ENCODE data around the gene NFKB1.
"Not testable (repeated sequence)": the region's sequence is repeated elsewhere in the genome, so short reads cannot be mapped to it uniquely, and the experiment has no call there.

Gene NFKB1, protein sequence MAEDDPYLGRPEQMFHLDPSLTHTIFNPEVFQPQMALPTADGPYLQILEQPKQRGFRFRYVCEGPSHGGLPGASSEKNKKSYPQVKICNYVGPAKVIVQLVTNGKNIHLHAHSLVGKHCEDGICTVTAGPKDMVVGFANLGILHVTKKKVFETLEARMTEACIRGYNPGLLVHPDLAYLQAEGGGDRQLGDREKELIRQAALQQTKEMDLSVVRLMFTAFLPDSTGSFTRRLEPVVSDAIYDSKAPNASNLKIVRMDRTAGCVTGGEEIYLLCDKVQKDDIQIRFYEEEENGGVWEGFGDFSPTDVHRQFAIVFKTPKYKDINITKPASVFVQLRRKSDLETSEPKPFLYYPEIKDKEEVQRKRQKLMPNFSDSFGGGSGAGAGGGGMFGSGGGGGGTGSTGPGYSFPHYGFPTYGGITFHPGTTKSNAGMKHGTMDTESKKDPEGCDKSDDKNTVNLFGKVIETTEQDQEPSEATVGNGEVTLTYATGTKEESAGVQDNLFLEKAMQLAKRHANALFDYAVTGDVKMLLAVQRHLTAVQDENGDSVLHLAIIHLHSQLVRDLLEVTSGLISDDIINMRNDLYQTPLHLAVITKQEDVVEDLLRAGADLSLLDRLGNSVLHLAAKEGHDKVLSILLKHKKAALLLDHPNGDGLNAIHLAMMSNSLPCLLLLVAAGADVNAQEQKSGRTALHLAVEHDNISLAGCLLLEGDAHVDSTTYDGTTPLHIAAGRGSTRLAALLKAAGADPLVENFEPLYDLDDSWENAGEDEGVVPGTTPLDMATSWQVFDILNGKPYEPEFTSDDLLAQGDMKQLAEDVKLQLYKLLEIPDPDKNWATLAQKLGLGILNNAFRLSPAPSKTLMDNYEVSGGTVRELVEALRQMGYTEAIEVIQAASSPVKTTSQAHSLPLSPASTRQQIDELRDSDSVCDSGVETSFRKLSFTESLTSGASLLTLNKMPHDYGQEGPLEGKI

GRCh38 chr4:102500696-102501446 lies at the start of gene NFKB1:
Gene NFKB1 (plus strand): TSS chr4:102501359. CDS start chr4:102525519, 24,160 bp downstream.
- peak; percentile 15 for DNase-seq

DNA sequence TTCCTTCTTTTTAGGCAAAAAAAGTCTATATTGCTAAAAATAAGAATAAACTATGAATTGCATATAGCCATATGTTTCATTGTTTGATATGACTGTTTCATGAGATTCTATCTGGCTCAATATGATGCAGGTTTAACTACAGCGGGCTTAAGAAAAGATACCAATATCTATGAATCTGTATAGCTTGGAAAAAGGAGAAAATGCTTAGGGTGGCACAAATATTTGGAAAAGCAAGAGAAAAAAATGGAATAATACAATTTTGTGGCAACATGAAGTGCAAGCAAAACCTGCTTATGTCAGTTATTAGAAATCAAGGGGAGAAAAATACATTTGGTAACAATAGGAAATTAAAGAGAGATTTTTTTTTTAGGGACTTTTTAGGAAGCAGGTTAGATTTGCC lies 48.3 kb upstream of the NFKB1 start:
- no peak for DNase-seq

DNA sequence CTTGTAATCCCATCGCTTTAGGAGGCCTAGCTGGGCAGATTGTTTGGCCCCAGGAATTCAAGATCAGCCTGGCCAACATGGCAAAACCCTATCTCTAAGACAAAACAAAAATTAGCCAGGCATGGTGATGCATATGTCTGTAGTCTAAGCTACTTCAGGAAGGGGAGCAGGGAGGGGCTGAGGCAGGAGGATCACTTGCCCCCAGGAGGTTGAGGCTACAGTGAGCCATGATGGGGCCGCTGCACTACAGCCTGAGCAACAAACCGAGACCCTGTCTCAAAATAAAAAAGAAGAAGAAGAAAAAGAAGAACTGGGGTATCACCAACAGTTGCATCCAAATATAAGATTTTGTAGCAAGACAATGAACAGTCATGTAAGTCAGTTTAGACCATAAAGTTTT lies 47.3 kb upstream of the NFKB1 start:
- no peak for DNase-seq

DNA sequence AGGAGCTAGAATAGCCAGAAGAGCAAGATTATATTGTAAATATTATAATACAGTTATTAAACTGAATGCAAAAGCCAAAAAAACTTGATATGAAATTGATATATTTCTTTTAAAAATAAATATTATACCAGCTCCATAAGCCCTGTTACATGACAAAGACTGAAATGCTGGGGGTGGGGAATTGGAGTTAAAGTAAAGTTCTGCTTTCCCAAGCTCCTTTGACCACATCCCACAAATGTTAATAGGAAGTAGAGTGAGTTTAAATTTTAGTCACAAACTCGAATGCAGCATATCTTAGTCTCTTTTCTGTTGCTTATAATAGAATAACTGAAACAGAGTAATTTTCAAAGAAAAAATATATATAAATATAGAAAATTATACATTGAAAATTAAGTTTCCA lies 46.9 kb upstream of the NFKB1 start:
- no peak for DNase-seq

DNA sequence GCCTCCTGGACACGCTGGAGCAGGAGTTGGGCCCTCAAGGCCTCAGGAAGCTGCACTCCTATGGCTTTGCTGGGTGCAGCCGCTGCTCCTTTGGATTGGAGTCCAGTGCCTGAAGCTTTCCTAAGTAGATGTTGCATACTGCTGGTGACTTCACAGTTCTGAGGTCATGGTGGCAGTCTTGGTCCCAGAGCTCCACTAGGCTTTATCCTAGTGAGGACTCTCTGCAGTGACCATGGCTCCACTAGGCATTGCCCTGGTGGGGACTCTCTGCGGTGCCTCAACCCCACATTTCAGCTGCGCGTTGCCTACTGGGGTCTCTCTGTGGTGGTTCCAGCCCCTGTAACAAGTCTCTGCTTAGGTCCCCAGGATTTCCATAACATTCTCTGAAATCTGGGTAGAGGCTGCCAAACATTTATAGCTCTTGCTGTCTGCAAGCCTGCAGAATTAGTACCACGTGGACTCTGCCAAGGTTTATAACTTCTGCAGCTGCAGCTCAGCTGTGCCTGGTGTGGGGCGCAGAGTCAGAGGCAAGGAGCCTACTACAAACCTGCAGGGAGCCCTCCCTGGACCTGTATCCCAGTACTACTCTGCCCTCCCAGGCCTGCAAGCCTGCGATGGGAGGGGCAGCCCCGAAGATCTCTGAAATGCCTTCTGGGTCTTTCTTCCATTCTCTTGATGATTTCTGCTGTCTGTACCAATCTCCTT lies 46.0 kb upstream of the NFKB1 start:
- DNase-seq = no peak

- no peak for DNase-seq
Observed at GRCh38 chr4:102455750-102456149, 45.4 kb upstream of the NFKB1 start.

GRCh38 chr4:102466298-102466697 lies 34.9 kb upstream of the NFKB1 start:
- no peak for DNase-seq

DNA sequence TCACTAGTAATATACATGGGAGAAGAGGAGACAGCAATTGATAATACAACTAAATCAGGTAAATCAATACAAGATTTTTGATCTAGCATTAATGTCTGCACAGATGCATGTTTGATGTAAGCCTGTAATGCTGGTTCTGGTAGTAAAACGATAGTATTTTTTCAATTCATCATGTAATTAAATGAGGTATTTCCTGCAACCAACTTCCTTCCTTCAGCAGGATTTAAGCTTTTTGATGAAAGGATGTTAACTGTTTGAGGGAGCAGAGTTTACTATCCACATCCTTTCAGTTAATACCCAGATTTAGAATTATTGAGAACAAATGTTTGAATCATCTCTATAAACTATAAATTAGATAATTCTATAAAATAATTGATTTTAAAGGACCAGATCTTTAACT lies 31.4 kb upstream of the NFKB1 start:
- DNase-seq = no peak

DNA sequence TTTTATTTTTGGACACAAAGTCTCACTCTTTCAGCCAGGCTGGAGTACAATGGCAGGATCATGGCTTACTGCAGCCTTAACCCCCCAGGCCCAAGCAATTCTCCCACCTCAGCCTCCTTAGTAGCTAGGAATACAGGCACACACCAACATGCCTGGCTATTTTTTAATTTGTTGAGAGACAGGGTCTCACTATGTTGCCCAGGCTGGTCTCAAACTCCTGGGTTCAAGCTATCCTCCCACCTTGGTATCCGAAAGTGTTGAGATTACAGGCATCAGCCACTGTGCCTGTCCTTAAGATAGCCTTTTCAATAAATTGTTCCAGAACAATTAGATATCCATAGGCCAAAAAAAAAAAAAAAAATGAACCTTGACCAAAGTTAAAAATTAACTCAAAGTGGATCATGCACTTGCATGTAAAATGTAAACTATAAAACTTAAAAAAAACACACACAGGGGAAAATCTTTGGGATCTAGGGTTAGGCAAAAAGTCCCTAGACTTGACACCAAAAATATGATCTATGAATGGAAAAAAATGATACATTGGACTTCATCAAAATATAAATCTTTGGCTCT lies 28.6 kb upstream of the NFKB1 start:
- DNase-seq = no peak

GRCh38 chr4:102473476-102473875 lies 27.7 kb upstream of the NFKB1 start:
- DNase-seq = no peak

DNA sequence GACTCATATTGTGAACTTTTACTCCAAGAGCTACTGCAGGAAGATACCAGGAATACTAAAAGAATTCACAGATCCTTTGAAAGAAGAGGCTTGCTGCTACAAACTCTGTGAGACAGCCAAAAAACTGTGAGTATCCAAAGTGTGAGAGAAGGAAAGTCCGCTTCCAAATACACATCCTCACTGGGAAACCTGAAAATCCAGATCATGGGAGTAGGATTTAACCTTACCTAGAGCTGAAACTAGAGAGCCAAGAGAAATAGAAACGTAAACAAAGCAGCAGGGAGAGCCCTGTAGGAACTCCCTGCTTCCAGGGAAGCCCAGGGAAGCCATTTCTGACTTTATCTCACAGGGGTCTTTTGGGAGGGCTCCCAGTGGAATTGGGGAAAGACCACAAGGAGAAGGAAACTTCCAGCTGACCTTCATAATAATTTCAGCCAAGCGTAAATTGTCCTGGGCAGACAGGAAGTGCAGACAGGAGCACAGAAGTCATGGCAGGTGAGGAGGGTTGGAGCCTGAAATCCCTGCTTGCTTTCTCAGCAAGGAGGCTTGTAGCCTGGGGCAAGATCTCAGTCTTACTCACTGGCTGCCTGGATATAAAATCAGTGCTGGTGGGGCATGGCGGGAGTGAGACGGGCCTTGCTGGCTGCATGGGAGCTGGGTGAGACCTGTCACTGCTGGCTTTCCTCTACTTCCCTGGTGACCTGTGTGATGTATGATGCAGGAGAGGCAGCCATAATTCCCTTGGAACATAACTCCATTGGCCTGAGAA lies 26.2 kb upstream of the NFKB1 start:
- no peak for DNase-seq

DNA sequence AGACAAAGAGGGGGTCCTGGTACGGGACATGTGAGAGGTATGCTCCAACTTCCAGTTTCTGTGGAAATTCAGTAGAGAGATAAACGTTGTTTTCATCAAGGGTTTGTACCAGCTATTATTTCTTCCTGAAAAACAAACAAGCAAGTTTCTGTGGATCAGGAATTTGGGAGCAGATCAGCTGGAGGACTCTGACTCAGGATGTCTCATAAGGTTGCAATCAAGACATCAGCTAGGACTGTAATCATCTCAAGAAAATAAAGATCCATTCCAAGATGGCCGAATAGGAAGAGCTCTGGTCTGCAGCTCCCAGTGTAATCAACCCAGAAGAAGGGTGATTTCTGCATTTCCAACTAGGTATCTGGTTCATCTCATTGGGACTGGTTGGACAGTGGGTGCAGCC lies 23.5 kb upstream of the NFKB1 start:
- no peak for DNase-seq

GRCh38 chr4:102478186-102478585 lies 23.0 kb upstream of the NFKB1 start:
- DNase-seq = no peak

DNA sequence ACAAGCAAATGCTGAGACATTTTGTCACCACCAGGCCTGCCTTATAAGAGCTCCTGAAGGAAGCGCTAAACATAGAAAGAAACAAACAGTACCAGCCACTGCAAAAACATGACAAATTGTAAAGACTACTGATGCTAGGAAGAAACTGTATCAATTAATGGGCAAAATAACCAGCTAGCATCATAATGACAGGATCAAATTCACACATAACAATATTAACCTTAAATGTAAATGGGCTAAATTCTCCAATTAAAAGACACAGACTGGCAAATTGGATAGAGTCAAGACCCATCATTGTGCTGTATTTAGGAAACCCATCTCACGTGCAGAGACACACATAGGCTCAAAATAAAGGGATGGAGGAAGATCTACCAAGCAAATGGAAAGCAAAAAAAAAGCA lies 21.3 kb upstream of the NFKB1 start:
- not testable (repeated sequence) for DNase-seq

DNA sequence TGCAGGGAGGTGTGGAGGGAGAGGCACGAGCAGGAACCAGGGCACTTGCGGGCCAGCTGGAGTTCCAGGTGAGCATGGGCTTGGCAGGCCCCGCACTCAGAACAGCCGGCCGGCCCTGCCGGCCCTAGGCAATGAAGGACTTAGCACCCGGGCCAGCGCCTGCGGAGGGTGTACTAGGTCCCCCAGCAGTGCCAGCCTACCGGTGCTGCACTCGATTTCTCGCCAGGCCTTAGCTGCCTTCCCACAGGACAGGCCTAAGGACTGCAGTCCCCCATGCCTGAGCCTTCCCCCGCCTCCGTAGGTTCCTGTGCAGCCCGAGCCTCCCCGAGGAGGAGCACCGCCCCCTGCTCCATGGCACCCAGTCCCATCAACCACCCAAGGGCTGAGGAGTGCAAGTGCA lies 18.0 kb upstream of the NFKB1 start:
- no peak for DNase-seq

DNA sequence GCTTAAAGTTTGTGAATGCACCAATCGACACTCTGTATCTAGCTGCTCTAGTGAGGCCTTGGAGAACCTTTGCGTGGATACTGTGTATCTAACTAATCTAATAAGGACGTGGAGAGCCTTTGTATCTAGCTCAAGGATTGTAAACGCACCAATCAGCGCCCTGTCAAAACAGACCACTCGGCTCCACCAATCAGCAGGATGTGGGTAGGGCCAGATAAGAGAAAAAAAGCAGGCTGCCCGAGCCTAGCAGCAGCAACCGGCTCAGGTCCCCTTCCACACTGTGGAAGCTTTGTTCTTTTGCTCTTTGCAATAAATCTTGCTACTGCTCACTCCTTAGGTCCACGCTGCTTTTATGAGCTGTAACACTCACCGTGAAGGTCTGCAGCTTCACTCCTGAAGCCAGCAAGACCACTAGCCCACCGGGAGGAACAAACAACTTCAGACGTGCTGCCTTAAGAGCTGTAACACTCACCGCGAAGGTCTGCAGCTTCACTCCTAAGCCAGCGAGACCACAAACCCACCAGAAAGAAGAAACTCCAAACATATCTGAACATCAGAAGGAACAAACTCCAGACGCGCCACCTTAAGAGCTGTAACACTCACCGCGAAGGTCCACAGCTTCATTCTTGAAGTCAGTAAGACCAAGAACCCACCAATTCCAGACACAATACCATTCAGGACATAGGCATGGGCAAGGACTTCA lies 17.0 kb upstream of the NFKB1 start:
- DNase-seq = not testable (repeated sequence)

- DNase-seq = no peak
Observed at GRCh38 chr4:102492531-102493241, 8.5 kb upstream of the NFKB1 start.

GRCh38 chr4:102493257-102493656 lies 7.9 kb upstream of the NFKB1 start:
- no peak for DNase-seq

- DNase-seq = peak; percentile 44
Observed at GRCh38 chr4:102493794-102494193, 7.4 kb upstream of the NFKB1 start.

DNA sequence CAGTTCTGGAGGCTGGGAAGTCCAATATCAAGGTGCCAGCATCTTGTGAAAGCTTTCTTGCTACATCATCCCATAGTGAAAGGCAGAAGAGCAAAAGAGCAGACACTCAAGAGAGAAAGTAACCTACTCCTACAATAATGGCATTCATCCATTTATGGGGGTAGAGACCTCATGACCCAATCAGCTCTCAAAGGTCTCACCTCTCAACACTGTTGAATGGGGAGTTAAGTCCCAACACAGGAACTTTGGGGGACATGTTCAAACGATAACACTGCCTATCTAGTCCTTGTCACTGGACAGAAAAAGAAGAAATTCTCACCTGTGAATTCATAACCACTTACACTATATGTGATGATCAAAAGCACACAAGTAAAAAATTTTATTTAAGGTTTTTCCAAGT lies 6.6 kb upstream of the NFKB1 start:
- DNase-seq = no peak
